SU-DHL-6 (cell line): Measurements from ENCODE around the gene CRYZ.
"Not testable (repeated sequence)": the region's sequence is repeated elsewhere in the genome, so short reads cannot be mapped to it uniquely, and the experiment has no call there.

ENCODE experiments used
- H2AFZ ChIP-seq: fragments of 200-600 bp; sonication (generic); 2 replicates; pipeline ENCODE4 v1.6.1; 2014; ENCODE audit warnings: low read depth, mild to moderate bottlenecking, moderate library complexity, mixed read lengths, antibody characterized with exemption, low read length; ENCODE audit not compliant: severe bottlenecking
- H3F3A ChIP-seq: fragments of 200-600 bp; shearing (Covaris generic); 2 replicates; pipeline ENCODE4 v1.6.0; 2016; ENCODE audit warnings: antibody characterized with exemption, mild to moderate bottlenecking; ENCODE audit not compliant: insufficient read depth
- H3K27ac ChIP-seq: fragments of 200-600 bp; sonication (generic); 2 replicates; pipeline ENCODE4 v1.5.1; 2016; ENCODE audit warnings: low read depth, mild to moderate bottlenecking, low read length, moderate library complexity, mixed read lengths
- H3K27me3 ChIP-seq: fragments of 200-600 bp; sonication (generic), shearing (Covaris generic); 2 replicates; pipeline ENCODE4 v1.6.0; 2014; ENCODE audit warnings: mild to moderate bottlenecking, low read length
- H3K36me3 ChIP-seq: fragments of 200-600 bp; sonication (generic); 2 replicates; pipeline ENCODE4 v1.6.1; 2014; ENCODE audit warnings: mild to moderate bottlenecking, low read length, mixed read lengths
- H3K4me2 ChIP-seq: fragments of 300-600, 200-600 bp; shearing (Covaris generic), sonication (generic); 2 replicates; pipeline ENCODE4 v1.6.0; 2014; ENCODE audit warnings: low read length, low read depth, mild to moderate bottlenecking; ENCODE audit not compliant: poor library complexity, severe bottlenecking
- H3K4me3 ChIP-seq: fragments of 200-600 bp; sonication (generic); 2 replicates; pipeline ENCODE4 v1.5.1; 2014; ENCODE audit warnings: antibody characterized with exemption, low read length, mild to moderate bottlenecking, mixed read lengths; ENCODE audit not compliant: insufficient read depth, poor library complexity, severe bottlenecking
- H3K79me2 ChIP-seq: fragments of 200-600 bp; sonication (generic); 2 replicates; pipeline ENCODE4 v1.6.1; 2014; ENCODE audit warnings: mild to moderate bottlenecking, low read length, moderate library complexity; ENCODE audit not compliant: insufficient read depth
- H3K9ac ChIP-seq: fragments of 200-600 bp; sonication (generic); 2 replicates; pipeline ENCODE4 v1.7.0; 2014; ENCODE audit warnings: mild to moderate bottlenecking, low read length
- H3K9me2 ChIP-seq: fragments of 200-600 bp; sonication (generic); replicated peaks from 2 replicates; pipeline ENCODE4 v1.6.1; 2014; ENCODE audit warnings: low read length; ENCODE audit not compliant: insufficient read depth
- H3K9me3 ChIP-seq: fragments of 200-600 bp; sonication (generic); 2 replicates; pipeline ENCODE4 v1.6.1; 2014; ENCODE audit warnings: low read length, mixed read lengths; ENCODE audit not compliant: insufficient read depth
- H4K20me1 ChIP-seq: fragments of 200-600 bp; sonication (generic); 2 replicates; pipeline ENCODE4 v1.6.1; 2014; ENCODE audit warnings: low read depth, mild to moderate bottlenecking, antibody characterized with exemption, low read length, moderate library complexity, mixed read lengths
- CTCF ChIP-seq: fragments of 200-600 bp; sonication (generic); IDR thresholded peaks from one replicate; pipeline ENCODE4 v1.5.1; 2017; ENCODE audit warnings: antibody characterized with exemption, mild to moderate bottlenecking, low read length, moderate library complexity; ENCODE audit not compliant: insufficient read depth, poor library complexity, severe bottlenecking
- EZH2phosphoT487 ChIP-seq: fragments of 200-600 bp; sonication (generic), shearing (Covaris generic); conservative IDR thresholded peaks from 2 replicates; pipeline ENCODE4 v1.6.1; 2018; ENCODE audit warnings: mild to moderate bottlenecking, antibody characterized with exemption, low read length, moderate library complexity, mixed read lengths

Gene CRYZ

DNA sequence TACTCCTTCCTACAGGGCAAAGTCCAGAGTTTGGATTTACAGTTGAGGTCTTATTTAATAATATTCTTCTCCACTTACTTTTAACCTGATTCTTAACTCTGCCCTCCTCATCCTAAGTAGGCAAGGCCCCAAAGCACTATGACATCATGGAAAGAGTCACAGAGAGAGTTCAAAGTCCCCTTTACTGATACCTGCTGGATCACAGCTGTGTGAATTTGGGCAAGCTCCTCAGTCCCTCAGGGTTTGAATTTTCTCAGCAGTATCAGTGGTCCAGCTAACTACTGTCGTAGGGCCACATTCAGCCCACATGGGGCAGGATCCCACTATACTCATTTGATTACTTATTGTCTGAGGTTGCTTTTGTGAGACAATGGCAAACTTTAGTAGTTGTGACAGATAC lies 16.1 kb upstream of the CRYZ start:
- H3K27me3 ChIP-seq: no peaks in the 10 kb centered on the region
- no peaks in the 10 kb centered on the region for H3K79me2 ChIP-seq
- no peak overlapping the region for H3K9ac ChIP-seq
- no peak overlapping the region for H3K27ac ChIP-seq
- H3F3A ChIP-seq: no peaks in the 10 kb centered on the region
- 0 out of 2 replicates have a peak, but pooled peaks cover 3% of the 10 kb centered on the region for H3K9me3 ChIP-seq
- no peak overlapping the region for H3K4me2 ChIP-seq
- H3K9me2 ChIP-seq: no peaks in the 10 kb centered on the region
- H3K4me3 ChIP-seq: no peak overlapping the region
- no peak overlapping the region for H2AFZ ChIP-seq
- peaks cover 20% of the 10 kb centered on the region for H3K36me3 ChIP-seq
- TF ChIP-seq EZH2phosphoT487 (no peak), CTCF (no peak)
- H4K20me1 ChIP-seq: no peaks in the 10 kb centered on the region

DNA sequence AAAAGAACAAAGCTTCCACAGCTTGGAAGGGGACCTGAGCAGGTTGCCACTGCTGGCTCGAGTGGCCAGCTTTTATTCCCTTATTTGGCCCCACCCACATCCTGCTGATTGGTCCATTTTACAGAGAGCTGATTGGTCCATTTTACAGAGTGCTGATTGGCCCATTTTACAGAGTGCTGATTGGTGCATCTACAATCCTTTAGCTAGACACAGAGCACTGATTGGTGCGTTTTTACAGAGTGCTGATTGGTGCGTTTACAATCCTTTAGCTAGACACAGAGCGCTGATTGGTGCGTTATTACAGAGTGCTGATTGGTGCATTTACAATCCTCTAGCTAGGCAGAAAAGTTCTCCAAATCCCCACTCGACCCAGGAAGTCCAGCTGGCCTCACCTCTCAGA lies 12.4 kb upstream of the CRYZ start:
- H3K36me3 ChIP-seq, H3K9me3 ChIP-seq, H2AFZ ChIP-seq: not testable (repeated sequence)

GRCh38 chr1:74740307-74740980 lies 7.6 kb upstream of the CRYZ start:
- not testable (repeated sequence) for H3K27me3 ChIP-seq, H3F3A ChIP-seq, H2AFZ ChIP-seq, H3K4me2 ChIP-seq, H3K9ac ChIP-seq, H4K20me1 ChIP-seq, H3K9me3 ChIP-seq, H3K79me2 ChIP-seq, H3K27ac ChIP-seq, H3K9me2 ChIP-seq, H3K4me3 ChIP-seq
- peaks cover 34% of the 10 kb centered on the region for H3K36me3 ChIP-seq

More for the DNA sequence above, 12.4 kb upstream of the CRYZ start:
- not testable (repeated sequence) for H4K20me1 ChIP-seq, H3K4me3 ChIP-seq, H3K4me2 ChIP-seq, H3K79me2 ChIP-seq, H3F3A ChIP-seq, H3K27ac ChIP-seq, H3K27me3 ChIP-seq, H3K9me2 ChIP-seq, H3K9ac ChIP-seq

- peaks cover 34% of the 10 kb centered on the region for H3K36me3 ChIP-seq
- peaks cover 30% of the 10 kb centered on the region for H3K79me2 ChIP-seq
- no peak for TF ChIP-seq CTCF
- TF ChIP-seq EZH2phosphoT487: no peak
- H3F3A ChIP-seq: peaks cover 11% of the 10 kb centered on the region
- no peak overlapping the region for H3K4me3 ChIP-seq
- H2AFZ ChIP-seq: no peak overlapping the region
- H3K9me3 ChIP-seq: no peaks in the 10 kb centered on the region; the same call in 1 of the 2 replicates
- H3K4me2 ChIP-seq: no peak overlapping the region
- H3K27ac ChIP-seq: no peak overlapping the region
- H4K20me1 ChIP-seq: no peaks in the 10 kb centered on the region
- H3K27me3 ChIP-seq: no peaks in the 10 kb centered on the region
- no peak overlapping the region for H3K9ac ChIP-seq
- H3K9me2 ChIP-seq: no peaks in the 10 kb centered on the region
Observed at GRCh38 chr1:74737333-74737732, 4.5 kb upstream of the CRYZ start.
